Tibial nerve (tissue), 3 donors: ENCODE data around the gene ZSWIM8.

ENCODE experiments used
- POLR2A ChIP-seq, 2 donors: fragments of 450-650 bp; IDR thresholded peaks; one replicate each; pipeline ENCODE4 v1.6.1; 2017; ENCODE audit warnings: antibody characterized with exemption in 2 of 2, mild to moderate bottlenecking in 2 of 2, moderate library complexity in 2 of 2
- TF ChIP-seq, protein P1 (sequence below), 5 experiments: fragments of 200-600 bp in 3 of 5; fragments of 450-650 bp in 2 of 5; sonication (generic) in 3 of 5; IDR thresholded peaks; one replicate each; pipeline ENCODE4 v1.5.1; 2016 to 2019; ENCODE audit warnings: antibody characterized with exemption in 5 of 5, mild to moderate bottlenecking in 3 of 5, moderate library complexity in 2 of 5

DNA sequence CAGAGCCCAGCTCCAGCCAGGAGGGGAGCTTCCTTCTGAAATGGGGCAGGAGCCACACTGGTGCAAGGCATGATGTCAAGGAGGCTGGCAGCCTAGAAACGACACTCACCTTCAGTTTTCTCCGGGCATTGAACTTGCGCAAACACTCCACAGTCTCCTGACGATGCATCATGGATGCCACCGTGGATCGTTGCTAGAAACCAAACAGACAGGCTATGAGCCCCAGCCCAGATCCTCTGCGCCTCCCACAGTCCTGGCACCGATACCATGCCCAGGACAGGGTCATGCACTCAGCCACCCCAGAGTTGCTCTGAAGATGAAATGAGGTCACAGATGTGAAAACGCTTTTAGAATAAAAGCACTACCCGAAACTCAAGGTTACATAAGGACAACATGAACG lies 56.9 kb downstream of the ZSWIM8 start:
- TF ChIP-seq, protein P1, sequence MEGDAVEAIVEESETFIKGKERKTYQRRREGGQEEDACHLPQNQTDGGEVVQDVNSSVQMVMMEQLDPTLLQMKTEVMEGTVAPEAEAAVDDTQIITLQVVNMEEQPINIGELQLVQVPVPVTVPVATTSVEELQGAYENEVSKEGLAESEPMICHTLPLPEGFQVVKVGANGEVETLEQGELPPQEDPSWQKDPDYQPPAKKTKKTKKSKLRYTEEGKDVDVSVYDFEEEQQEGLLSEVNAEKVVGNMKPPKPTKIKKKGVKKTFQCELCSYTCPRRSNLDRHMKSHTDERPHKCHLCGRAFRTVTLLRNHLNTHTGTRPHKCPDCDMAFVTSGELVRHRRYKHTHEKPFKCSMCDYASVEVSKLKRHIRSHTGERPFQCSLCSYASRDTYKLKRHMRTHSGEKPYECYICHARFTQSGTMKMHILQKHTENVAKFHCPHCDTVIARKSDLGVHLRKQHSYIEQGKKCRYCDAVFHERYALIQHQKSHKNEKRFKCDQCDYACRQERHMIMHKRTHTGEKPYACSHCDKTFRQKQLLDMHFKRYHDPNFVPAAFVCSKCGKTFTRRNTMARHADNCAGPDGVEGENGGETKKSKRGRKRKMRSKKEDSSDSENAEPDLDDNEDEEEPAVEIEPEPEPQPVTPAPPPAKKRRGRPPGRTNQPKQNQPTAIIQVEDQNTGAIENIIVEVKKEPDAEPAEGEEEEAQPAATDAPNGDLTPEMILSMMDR (IDR thresholded peaks at IDR 0.05): no peak
- no peak for TF ChIP-seq POLR2A (IDR thresholded peaks at IDR 0.05)
